Tibial nerve (tissue), 4 donors: ENCODE data around the gene DNAJC5. TPM values are rescaled to one million over a fixed set of nuclear protein-coding genes. Genes with fewer than 3 reads are reported as not detected.
A peak's percentile ranks its signal among the peaks of the same experiment; 100 is the strongest.

Experiments
- DNase-seq, 2 donors: peaks; one replicate each; pipeline ENCODE4 v3.0.0-alpha.2; 2019; ENCODE audit warnings: low spot score in 2 of 2
- H3K27ac ChIP-seq, 4 donors: fragments of 200-600 bp; sonication (generic) in 3 of 4; one replicate each; pipeline ENCODE4 v1.5.1; 2017 to 2019; ENCODE audit warnings: mild to moderate bottlenecking in 1 of 4
- H3K27me3 ChIP-seq, 2 donors: fragments of 200-600 bp; sonication (generic) in 1 of 2; one replicate each; pipeline versions ENCODE4 v1.5.1 to v1.6.0; 2017 to 2019
- H3K36me3 ChIP-seq, 3 donors: fragments of 200-600 bp; sonication (generic); one replicate each; pipeline ENCODE4 v1.5.1; 2018 to 2019
- H3K4me1 ChIP-seq, 4 donors: fragments of 200-600 bp; sonication (generic) in 3 of 4; one replicate each; pipeline ENCODE4 v1.5.1; 2017 to 2019
- H3K4me3 ChIP-seq, 4 donors: fragments of 200-600 bp; sonication (generic) in 3 of 4; one replicate each; pipeline ENCODE4 v1.5.1; 2017 to 2019; ENCODE audit warnings: mild to moderate bottlenecking in 1 of 4, moderate library complexity in 1 of 4
- H3K9me3 ChIP-seq, 4 donors: fragments of 200-600 bp; sonication (generic) in 3 of 4; one replicate each; pipeline ENCODE4 v1.5.1; 2017 to 2019
- CTCF ChIP-seq, 5 experiments: fragments of 200-600 bp in 3 of 5; fragments of 450-650 bp in 2 of 5; sonication (generic) in 3 of 5; IDR thresholded peaks; one replicate each; pipeline ENCODE4 v1.5.1; 2016 to 2019; ENCODE audit warnings: antibody characterized with exemption in 5 of 5, mild to moderate bottlenecking in 3 of 5, moderate library complexity in 2 of 5
- EP300 ChIP-seq, 2 donors: sonication (generic); formaldehyde crosslinking; IDR thresholded peaks; one replicate each; pipeline ENCODE4 v1.6.1; 2017; ENCODE audit warnings: antibody characterized with exemption in 2 of 2, mild to moderate bottlenecking in 1 of 2
- POLR2A ChIP-seq, 2 donors: fragments of 450-650 bp; IDR thresholded peaks; one replicate each; pipeline ENCODE4 v1.6.1; 2017; ENCODE audit warnings: antibody characterized with exemption in 2 of 2, mild to moderate bottlenecking in 2 of 2, moderate library complexity in 2 of 2
- WGBS, 2 donors: methylation state at CpG; one replicate each; pipeline ENCODE4 v1.1.5; 2018; 5-methylcytosine and 5-hydroxymethylcytosine counted together
- total RNA-seq, 4 donors: library from RNA; depleted of rRNA; stranded (reverse); fragments of >200 nt; gene quantifications; one replicate each; pipeline ENCODE4 v1.1.0, GENCODE V29; 2016

DNAJC5 gene
- total RNA-seq, 4 donors from 2014 or later: 30.6 to 40.2 (median 32.1) TPM

- peaks cover 0 to 20% of the 10 kb centered on the region in 2 donors for H3K27me3 ChIP-seq
- peak overlapping the region in 2 of 4 donors; percentile 65 to 68 for H3K27ac ChIP-seq
- 34 to 35% methylated on average over 7 of the region's 7 CpGs for WGBS, 2 donors
- peaks cover 0 to 19% (median 7%) of the 10 kb centered on the region in 3 donors for H3K36me3 ChIP-seq
- peaks cover 2 to 67% (median 37%) of the 10 kb centered on the region in 4 donors for H3K4me1 ChIP-seq
- no peak for DNase-seq
- H3K4me3 ChIP-seq: no peak overlapping the region
- H3K9me3 ChIP-seq: no peaks in the 10 kb centered on the region
- TF ChIP-seq CTCF (IDR thresholded peaks at IDR 0.05) (no peak), EP300 (IDR thresholded peaks at IDR 0.05) (no peak), POLR2A (IDR thresholded peaks at IDR 0.05) (no peak)
Observed at GRCh38 chr20:63859166-63859699, 35.7 kb upstream of the DNAJC5 start.

DNA sequence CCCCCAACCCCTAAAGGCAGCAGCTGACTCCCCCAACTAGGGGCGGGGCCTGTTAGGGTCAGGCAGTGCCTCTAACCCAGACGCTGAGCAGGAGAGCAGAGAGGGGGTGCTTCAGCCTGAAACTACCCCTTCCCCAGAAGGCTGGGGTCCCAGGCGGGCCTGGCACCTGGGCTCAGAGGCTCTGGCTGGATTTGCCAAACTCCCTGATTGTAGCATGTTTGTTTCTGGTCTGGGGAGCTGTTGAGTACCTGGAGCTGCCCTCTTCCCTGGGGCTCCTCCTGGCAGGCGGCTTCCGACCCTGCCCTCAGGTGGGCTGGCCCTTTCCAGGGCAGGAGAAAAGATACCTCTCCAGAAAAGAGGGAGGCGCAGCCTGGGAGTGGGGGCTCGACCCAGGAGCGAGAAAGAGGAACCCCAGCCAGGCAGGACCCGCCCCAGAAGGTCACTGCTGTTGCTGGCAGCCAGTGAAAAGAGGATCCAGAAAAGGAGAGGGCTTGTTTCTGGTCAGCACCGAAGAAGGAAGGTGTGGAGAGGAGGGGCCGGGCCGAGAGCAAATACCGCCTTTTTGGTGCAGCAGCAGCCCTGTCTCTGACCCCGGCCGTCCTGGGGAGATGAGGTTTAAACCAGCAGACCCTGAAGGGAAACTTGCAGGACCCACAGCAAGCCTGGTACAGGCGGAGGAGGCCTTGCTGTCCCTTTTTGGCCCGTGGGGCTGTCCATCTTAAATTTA is 34.4 kb upstream of the DNAJC5 start:
- WGBS, 2 donors: 64 to 74% methylated on average over 17 of the region's 17 CpGs
- no peaks in the 10 kb centered on the region for H3K9me3 ChIP-seq
- peaks cover 0 to 19% (median 7%) of the 10 kb centered on the region in 3 donors for H3K36me3 ChIP-seq
- H3K4me1 ChIP-seq: peaks cover 0 to 55% (median 27%) of the 10 kb centered on the region in 4 donors
- H3K27me3 ChIP-seq: peaks cover 0 to 8% of the 10 kb centered on the region in 2 donors
- H3K27ac ChIP-seq: peak overlapping the region in 1 of 4 donors; percentile 34
- no peak overlapping the region for H3K4me3 ChIP-seq
- TF ChIP-seq POLR2A (IDR thresholded peaks at IDR 0.05) (no peak), EP300 (IDR thresholded peaks at IDR 0.05) (no peak), CTCF (IDR thresholded peaks at IDR 0.05) (no peak)
- DNase-seq: no peak

GRCh38 chr20:63861365-63861934 is 33.5 kb upstream of the DNAJC5 start, which contains the start of gene ABHD16B:
ABHD16B (plus strand) TSS chr20:63861498; CDS start chr20:63861541, 43 bp downstream.
- Histone ChIP-seq H3K27ac (peak within 1 kb of the TSS in 1 of 4 donors; percentile 34), H3K4me3 (no peak within 1 kb of the TSS), H3K4me1 (peaks cover 0 to 54% (median 34%) of the 10 kb centered on the region in 4 donors), H3K36me3 (peaks cover 0 to 19% (median 7%) of the 10 kb centered on the region in 3 donors), H3K9me3 (no peaks in the 10 kb centered on the region), H3K27me3 (no peaks in the 10 kb centered on the region)
- WGBS, 2 donors: 93 to 96% methylated on average over 34 to 42 of the region's 59 CpGs
- no peak for TF ChIP-seq EP300 (IDR thresholded peaks at IDR 0.05)
- no peak for TF ChIP-seq CTCF (IDR thresholded peaks at IDR 0.05)
- no peak for TF ChIP-seq POLR2A (IDR thresholded peaks at IDR 0.05)
- no peak for DNase-seq

- Histone ChIP-seq H3K4me3 (no peak overlapping the region), H3K36me3 (peaks cover 0 to 19% (median 7%) of the 10 kb centered on the region in 3 donors), H3K9me3 (no peaks in the 10 kb centered on the region), H3K27me3 (no peaks in the 10 kb centered on the region), H3K4me1 (peaks cover 0 to 57% (median 37%) of the 10 kb centered on the region in 4 donors), H3K27ac (no peak overlapping the region)
- no peak for DNase-seq
- 96% methylated on average over 72 to 85 of the region's 95 CpGs for WGBS, 2 donors
- TF ChIP-seq POLR2A (IDR thresholded peaks at IDR 0.05) (no peak), CTCF (IDR thresholded peaks at IDR 0.05) (no peak), EP300 (IDR thresholded peaks at IDR 0.05) (no peak)
Observed at GRCh38 chr20:63861981-63862901, 32.7 kb upstream of the DNAJC5 start.
